ENCODE data around the gene SIAH2. TPM values are rescaled to one million over a fixed set of nuclear protein-coding genes. Genes with fewer than 3 reads are reported as not detected.

SIAH2 gene
- total RNA-seq, 3 donors from 2014 or later: 136 to 146 (median 141) TPM

- ATAC-seq: peak; percentile 56 to 73
- Mint-ChIP-seq H3K36me3 (ENCODE audit: insufficient read depth) (no peaks in the 10 kb centered on the region), H3K27me3 (ENCODE audit: low read depth) (peaks cover 5% of the 10 kb centered on the region), H3K4me3 (no peak overlapping the region), H3K4me1 (ENCODE audit: low read depth) (peaks cover 36% of the 10 kb centered on the region), H3K9me3 (no peaks in the 10 kb centered on the region)
- no peak for DNase-seq
Observed at GRCh38 chr3:150786791-150787190, 23.8 kb upstream of the SIAH2 start.

GRCh38 chr3:150784747-150785125, 21.8 kb upstream of the SIAH2 start:
- H3K4me1 Mint-ChIP-seq (ENCODE audit: low read depth): peaks cover 40% of the 10 kb centered on the region
- ATAC-seq (no peak), DNase-seq (no peak)
- peaks cover 5% of the 10 kb centered on the region for H3K27me3 Mint-ChIP-seq (ENCODE audit: low read depth)
- H3K36me3 Mint-ChIP-seq (ENCODE audit: insufficient read depth): no peaks in the 10 kb centered on the region
- H3K9me3 Mint-ChIP-seq: no peaks in the 10 kb centered on the region
- no peak overlapping the region for H3K4me3 Mint-ChIP-seq

- Mint-ChIP-seq H3K27me3 (ENCODE audit: low read depth) (peaks cover 3% of the 10 kb centered on the region), H3K36me3 (ENCODE audit: insufficient read depth) (no peaks in the 10 kb centered on the region), H3K4me3 (no peak overlapping the region), H3K9me3 (no peaks in the 10 kb centered on the region), H3K4me1 (ENCODE audit: low read depth) (peaks cover 40% of the 10 kb centered on the region)
- ATAC-seq (peak; percentile 83 to 88), DNase-seq (no peak)
Observed at GRCh38 chr3:150783920-150784746, 21.2 kb upstream of the SIAH2 start.

DNA sequence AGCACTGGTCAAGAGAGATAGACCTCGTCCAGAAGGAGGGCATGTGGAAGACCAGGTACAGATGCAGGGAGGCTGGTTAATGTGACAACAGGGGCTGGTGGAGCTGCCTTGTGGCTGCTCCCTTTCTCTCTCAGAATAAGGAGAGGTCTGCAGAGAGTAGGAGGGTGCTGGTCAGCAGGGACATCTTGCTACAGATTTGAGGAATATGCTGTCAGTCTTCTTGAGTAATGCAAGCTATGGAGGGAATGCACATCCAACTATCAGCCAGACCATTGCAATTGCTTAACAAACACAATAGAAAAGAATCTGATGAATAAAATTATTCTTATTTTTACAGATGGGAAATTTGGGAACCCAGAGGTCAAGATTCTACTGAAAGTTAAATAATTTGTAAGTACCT, 20.3 kb upstream of the SIAH2 start:
- DNase-seq (no peak), ATAC-seq (no peak)
- Mint-ChIP-seq H3K9me3 (no peaks in the 10 kb centered on the region), H3K4me3 (no peak overlapping the region), H3K27me3 (ENCODE audit: low read depth) (peaks cover 4% of the 10 kb centered on the region), H3K4me1 (ENCODE audit: low read depth) (peaks cover 40% of the 10 kb centered on the region), H3K36me3 (ENCODE audit: insufficient read depth) (no peaks in the 10 kb centered on the region)

DNA sequence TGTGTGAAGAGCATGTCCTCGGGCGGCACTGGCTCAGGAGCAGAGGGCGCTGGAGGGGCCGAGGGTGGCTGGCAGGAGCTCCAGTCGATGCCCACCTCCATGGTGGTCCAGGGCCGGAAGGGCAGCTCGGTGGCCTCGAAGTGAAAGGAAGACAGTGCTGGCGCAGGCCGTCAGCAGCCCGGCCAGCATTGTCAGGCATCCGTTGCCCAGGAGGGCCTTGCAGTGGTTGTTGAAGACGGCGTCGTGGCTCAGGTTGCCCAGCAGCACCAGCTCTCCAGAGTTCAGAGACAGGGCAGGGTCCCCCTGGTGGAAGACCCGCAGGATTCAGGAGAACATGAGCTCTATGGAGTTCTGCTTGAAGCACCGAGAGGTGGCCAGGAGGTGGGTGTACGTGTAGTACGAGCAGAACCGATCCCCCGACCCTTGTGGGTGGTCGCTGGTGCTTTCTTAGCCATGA, 16.5 kb upstream of the SIAH2 start:
- no peak overlapping the region for H3K4me3 Mint-ChIP-seq
- no peak for ATAC-seq

GRCh38 chr3:150778793-150779401, 15.9 kb upstream of the SIAH2 start:
- Mint-ChIP-seq H3K4me1 (ENCODE audit: low read depth) (peaks cover 12% of the 10 kb centered on the region), H3K27me3 (ENCODE audit: low read depth) (peaks cover 3% of the 10 kb centered on the region), H3K36me3 (ENCODE audit: insufficient read depth) (no peaks in the 10 kb centered on the region), H3K4me3 (no peak overlapping the region), H3K9me3 (no peaks in the 10 kb centered on the region)
- DNase-seq: no peak
- no peak for ATAC-seq

More for the DNA sequence above, 16.5 kb upstream of the SIAH2 start:
- peaks cover 18% of the 10 kb centered on the region for H3K4me1 Mint-ChIP-seq (ENCODE audit: low read depth)
- H3K36me3 Mint-ChIP-seq (ENCODE audit: insufficient read depth): no peaks in the 10 kb centered on the region
- no peaks in the 10 kb centered on the region for H3K9me3 Mint-ChIP-seq
- no peak for DNase-seq
- H3K27me3 Mint-ChIP-seq (ENCODE audit: low read depth): peaks cover 3% of the 10 kb centered on the region

DNA sequence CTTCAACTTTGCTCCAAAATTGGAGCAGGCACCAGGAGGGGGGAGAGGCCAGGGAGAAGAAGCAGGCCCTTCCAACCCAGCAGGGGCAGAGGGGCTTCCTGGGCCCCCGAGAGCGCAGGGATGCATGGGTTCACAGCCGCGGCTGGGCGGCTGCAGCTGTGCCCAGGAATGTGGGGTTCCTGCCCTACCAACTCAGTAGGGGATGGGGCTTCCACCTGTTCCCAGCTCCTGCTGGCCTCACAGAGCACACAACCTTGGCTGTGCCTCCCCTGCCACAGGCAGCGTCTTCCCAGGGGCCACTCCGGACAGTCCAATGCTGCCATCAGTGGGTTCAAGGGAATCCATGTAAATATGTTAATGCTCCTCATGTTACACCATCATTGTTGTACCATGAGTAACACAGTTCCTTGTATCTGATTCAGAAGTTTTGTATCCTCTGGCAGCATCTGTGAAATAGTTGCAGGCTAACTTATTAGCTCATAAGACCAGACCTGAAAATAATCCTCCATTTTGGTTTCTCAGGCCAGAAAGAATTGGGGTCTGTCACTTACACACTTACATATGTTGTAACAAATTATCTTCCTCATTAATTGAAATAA, 12.1 kb upstream of the SIAH2 start:
- ATAC-seq: no peak
- Mint-ChIP-seq H3K27me3 (ENCODE audit: low read depth) (peaks cover 3% of the 10 kb centered on the region), H3K4me1 (ENCODE audit: low read depth) (no peaks in the 10 kb centered on the region), H3K36me3 (ENCODE audit: insufficient read depth) (no peaks in the 10 kb centered on the region), H3K4me3 (no peak overlapping the region), H3K9me3 (no peaks in the 10 kb centered on the region)
- DNase-seq: no peak

DNA sequence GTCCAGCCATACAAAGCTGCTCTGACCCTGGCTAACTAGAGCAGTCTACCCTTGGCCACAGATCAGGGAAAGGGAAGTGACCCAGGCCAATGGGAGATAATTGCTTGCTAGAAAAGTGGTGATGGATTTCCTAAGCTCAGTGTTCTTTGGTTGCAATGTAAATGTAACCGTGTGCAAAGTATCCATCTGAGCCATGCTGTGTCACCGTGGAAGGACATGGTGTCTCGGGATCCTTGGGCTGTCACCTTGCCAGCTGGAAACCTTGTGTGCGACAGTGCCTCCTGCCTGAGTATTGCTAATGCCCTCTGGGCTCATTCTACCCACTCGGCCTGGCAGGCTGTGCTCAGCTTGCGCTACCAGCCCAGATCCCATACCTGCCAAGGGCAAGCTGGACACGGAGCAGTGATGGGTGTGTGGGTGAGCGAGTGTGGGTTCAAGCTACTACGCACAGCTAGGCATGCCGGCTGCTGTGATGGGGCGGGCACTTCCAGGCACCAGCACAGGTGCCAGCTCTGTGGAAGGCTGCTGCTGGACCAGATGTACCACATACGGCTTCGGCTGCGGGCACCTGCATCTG, 10.7 kb upstream of the SIAH2 start:
- Mint-ChIP-seq H3K4me1 (ENCODE audit: low read depth) (no peaks in the 10 kb centered on the region), H3K9me3 (no peaks in the 10 kb centered on the region), H3K36me3 (ENCODE audit: insufficient read depth) (no peaks in the 10 kb centered on the region), H3K27me3 (ENCODE audit: low read depth) (peaks cover 3% of the 10 kb centered on the region), H3K4me3 (no peak overlapping the region)
- no peak for ATAC-seq
- no peak for DNase-seq

- Mint-ChIP-seq H3K4me1 (ENCODE audit: low read depth) (peaks cover 13% of the 10 kb centered on the region), H3K36me3 (ENCODE audit: insufficient read depth) (no peaks in the 10 kb centered on the region), H3K27me3 (ENCODE audit: low read depth) (no peaks in the 10 kb centered on the region), H3K9me3 (no peaks in the 10 kb centered on the region), H3K4me3 (no peak overlapping the region)
- DNase-seq: no peak
- no peak for ATAC-seq
Observed at GRCh38 chr3:150771600-150771999, 8.6 kb upstream of the SIAH2 start.

DNA sequence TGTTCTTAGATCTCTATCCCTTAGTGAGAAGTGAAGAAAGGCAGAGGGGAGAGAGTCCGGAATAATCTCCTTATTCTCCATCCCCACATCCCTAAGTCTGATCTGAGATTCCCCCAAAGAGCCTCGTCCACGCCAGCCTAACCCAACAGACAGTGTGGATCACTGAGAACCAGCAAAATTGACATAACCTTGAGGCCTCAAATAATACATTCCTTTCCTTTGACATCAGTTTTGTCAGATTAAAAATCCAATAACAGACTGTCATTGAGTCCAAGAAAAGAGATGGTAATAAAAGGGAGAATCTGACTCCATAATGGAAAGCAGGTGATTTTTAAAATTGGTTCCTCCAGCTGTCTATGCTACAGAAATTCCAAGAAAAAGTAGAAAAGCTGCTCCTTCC, 7.7 kb upstream of the SIAH2 start:
- no peak overlapping the region for H3K4me3 Mint-ChIP-seq
- DNase-seq (no peak), ATAC-seq (no peak)
- peaks cover 22% of the 10 kb centered on the region for H3K4me1 Mint-ChIP-seq (ENCODE audit: low read depth)
- H3K9me3 Mint-ChIP-seq: no peaks in the 10 kb centered on the region
- no peaks in the 10 kb centered on the region for H3K27me3 Mint-ChIP-seq (ENCODE audit: low read depth)
- no peaks in the 10 kb centered on the region for H3K36me3 Mint-ChIP-seq (ENCODE audit: insufficient read depth)

DNA sequence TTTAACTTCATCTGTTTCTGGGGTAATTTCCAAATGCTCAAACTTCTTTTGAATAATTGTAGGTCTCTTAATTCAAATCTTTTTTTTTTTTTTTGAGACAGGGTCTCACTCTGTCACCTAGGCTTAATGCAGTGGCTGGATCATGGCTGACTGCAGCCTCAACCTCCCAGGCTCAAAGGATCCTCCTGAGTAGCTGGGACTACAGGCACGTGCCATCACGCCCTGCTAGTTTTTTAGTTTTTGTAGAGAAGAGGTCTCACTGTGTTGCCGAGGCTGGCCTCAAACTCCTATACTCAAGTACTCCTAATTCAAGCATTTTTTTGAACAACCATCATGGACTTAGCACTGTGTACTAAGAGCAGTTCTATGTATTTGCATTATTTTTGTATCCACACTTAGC, 3.8 kb upstream of the SIAH2 start:
- no peak for DNase-seq
- H3K4me3 Mint-ChIP-seq: peak overlapping the region; percentile 32
- H3K4me1 Mint-ChIP-seq (ENCODE audit: low read depth): peaks cover 40% of the 10 kb centered on the region
- no peaks in the 10 kb centered on the region for H3K27me3 Mint-ChIP-seq (ENCODE audit: low read depth)
- H3K36me3 Mint-ChIP-seq (ENCODE audit: insufficient read depth): peaks cover under 1% of the 10 kb centered on the region
- H3K9me3 Mint-ChIP-seq: no peaks in the 10 kb centered on the region
- ATAC-seq: no peak

DNA sequence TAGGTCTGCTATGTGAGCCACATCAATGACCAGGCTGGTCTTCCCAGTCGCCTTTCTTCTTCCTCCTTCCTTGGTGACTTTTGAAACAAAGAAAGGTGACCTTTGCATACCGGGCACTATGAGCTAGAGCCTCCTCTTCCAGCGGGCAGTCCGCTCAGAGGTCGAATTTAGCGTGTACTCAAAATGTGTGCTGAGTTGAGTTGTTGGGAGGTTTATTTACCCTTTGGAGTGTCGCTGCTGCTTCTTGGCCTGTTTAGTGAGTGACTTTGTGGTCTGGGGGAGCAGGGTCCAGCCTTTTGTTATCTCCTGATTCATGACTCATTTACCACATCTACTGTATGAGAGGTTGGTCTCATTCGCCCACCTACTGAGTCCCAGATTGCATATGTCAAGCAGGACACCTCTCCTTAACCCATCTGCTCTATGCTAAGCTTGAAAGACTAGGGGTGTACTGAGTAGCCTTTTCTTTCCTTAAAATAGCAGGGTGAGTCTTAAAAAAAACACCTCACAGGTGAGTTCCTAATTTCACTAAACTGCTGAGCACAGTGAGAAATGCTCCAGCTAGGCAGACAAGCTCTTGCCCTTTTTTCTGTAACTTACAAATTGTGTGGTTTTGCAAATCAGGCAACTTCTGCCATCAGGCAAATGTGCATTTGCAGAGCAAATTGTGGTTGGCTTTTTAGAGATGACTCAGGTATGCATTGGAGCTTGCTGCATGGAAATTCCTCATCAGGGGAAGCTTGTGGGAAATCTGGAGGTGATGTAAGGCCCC, 3.2 kb upstream of the SIAH2 start:
- peak; percentile 17 for DNase-seq

GRCh38 chr3:150764967-150765366, 2.0 kb upstream of the SIAH2 start:
- Mint-ChIP-seq H3K27me3 (ENCODE audit: low read depth) (no peaks in the 10 kb centered on the region), H3K9me3 (no peaks in the 10 kb centered on the region), H3K4me1 (ENCODE audit: low read depth) (peaks cover 43% of the 10 kb centered on the region), H3K36me3 (ENCODE audit: insufficient read depth) (peaks cover 14% of the 10 kb centered on the region), H3K4me3 (peak overlapping the region; percentile 91)
- DNase-seq (no peak), ATAC-seq (no peak)

More for the DNA sequence above, 3.2 kb upstream of the SIAH2 start:
- Mint-ChIP-seq H3K4me1 (ENCODE audit: low read depth) (peaks cover 40% of the 10 kb centered on the region), H3K36me3 (ENCODE audit: insufficient read depth) (peaks cover 7% of the 10 kb centered on the region), H3K4me3 (peak overlapping the region; percentile 68), H3K27me3 (ENCODE audit: low read depth) (no peaks in the 10 kb centered on the region), H3K9me3 (no peaks in the 10 kb centered on the region)
- no peak for ATAC-seq

DNA sequence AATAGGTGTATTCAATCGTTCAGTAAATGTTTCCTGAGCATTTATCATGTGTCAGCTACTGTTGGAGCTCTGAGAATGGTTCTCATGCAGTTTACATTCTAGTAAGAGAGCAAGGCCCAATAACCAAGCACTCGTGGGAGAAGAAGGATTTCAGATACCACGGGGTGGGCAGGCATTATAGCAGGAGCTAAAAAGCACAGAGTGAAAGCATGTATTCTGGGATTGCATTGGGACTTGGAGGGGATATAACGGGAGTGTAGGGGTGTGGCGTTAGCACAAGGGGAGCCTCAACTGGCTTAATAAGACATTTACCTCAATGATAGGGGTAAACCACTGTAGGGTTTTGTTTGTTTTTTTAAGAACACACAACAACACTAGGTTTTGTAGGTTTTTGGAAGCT, 1.6 kb upstream of the SIAH2 start:
- Mint-ChIP-seq H3K4me3 (peak overlapping the region; percentile 91), H3K36me3 (ENCODE audit: insufficient read depth) (peaks cover 18% of the 10 kb centered on the region), H3K27me3 (ENCODE audit: low read depth) (no peaks in the 10 kb centered on the region), H3K4me1 (ENCODE audit: low read depth) (peaks cover 47% of the 10 kb centered on the region), H3K9me3 (no peaks in the 10 kb centered on the region)
- DNase-seq (no peak), ATAC-seq (no peak)
